Stromal cell of bone marrow (primary cell): ENCODE results near the gene PAM16.
A peak's percentile ranks its signal among the peaks of the same experiment; 100 is the strongest.

ENCODE experiments used
- DNase-seq: peaks from one replicate; pipeline ENCODE4 v3.0.0-alpha.2; 2012; ENCODE audit warnings: low read depth

Gene PAM16

DNA sequence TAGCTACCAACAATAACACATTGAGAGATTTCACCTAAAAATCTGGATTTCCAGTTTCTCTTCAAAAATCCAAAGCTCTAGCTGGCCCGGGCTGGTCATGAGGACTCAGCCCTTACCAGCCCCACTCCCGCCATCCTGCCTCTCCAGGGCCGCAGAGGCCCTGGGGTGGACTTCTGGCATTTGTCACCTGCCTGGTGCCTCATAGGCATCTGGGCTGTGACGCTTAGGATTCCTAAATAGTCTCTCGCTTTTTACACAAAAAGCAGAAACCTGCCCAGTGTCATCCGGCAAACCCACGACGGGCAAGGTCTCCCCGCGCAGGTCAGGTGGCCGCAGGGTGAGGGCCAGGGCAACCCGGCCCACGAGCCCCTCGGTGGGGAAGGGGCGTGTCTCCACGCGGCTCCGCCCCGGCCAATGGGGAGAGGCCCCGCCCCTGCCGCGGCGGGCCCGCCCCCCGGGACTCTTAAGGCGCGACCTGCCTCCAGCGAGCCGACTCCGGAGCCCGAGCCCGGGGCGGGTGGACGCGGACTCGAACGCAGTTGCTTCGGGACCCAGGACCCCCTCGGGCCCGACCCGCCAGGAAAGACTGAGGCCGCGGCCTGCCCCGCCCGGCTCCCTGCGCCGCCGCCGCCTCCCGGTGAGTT is 20.4 kb upstream of the PAM16 start, which contains the start of gene VASN:
Gene VASN, plus strand, starts transcription at position 492 of the 644 bp plus-strand sequence. CDS start 9,030 bp downstream, outside the sequence.
- DNase-seq: no peak

DNA sequence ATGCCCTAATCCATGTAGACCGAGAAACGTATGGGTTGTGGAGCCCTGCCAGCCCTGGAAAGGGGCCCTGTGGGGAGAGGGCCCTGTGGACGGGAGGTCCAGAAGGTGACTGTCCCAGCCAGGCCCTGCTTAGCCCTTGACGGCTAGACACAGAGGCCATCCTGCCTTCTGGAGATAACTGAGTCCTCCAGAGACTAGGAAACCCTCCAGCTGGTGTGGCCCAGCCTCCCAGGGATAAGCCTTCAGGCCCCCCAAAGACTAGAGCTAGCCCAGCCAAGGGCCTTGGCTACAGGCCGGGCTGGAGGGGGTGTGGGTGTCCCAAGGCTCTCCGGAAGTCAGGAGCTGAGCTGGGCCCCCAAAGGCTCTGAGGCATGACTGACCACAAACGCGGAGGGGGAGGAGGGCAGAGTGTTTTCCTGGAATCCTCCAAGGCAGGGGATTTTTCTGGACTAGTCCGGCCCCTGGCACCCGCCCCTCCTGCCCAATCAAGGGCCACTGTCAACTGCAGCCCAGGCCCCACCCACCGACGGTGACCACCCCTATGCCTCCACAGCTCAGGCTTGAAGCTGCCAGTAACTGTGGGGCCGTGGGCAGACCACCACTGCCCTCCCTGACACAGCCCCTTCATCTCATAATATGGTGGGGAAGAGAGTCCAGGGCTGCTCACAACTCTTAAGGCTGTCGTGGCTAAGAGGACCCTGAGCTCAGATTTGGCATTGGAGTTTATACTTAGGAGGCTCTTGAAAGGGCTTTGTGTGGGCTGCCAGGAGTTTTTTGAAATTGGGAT is 19.6 kb upstream of the PAM16 start:
- peak; percentile 79 for DNase-seq

DNA sequence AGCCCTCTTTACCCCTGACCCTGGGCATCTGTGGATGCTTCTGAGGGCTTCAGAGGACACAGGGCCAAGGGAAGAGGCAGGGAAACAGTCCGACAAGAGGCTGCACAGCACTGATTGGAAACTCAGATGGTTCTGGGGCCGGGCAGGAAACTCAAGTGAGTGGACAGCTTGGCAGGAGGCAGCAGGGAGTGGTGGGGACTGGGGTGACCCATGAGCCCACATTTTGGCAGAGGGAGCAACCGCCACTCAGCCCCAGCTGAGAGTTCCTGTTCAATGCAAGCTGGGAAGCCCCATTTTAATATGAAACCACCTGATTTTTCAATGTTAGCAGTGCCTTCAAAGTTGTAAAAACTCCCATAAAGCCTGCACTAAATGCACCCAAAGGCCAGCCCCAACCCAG is 19.0 kb upstream of the PAM16 start:
- no peak for DNase-seq

DNA sequence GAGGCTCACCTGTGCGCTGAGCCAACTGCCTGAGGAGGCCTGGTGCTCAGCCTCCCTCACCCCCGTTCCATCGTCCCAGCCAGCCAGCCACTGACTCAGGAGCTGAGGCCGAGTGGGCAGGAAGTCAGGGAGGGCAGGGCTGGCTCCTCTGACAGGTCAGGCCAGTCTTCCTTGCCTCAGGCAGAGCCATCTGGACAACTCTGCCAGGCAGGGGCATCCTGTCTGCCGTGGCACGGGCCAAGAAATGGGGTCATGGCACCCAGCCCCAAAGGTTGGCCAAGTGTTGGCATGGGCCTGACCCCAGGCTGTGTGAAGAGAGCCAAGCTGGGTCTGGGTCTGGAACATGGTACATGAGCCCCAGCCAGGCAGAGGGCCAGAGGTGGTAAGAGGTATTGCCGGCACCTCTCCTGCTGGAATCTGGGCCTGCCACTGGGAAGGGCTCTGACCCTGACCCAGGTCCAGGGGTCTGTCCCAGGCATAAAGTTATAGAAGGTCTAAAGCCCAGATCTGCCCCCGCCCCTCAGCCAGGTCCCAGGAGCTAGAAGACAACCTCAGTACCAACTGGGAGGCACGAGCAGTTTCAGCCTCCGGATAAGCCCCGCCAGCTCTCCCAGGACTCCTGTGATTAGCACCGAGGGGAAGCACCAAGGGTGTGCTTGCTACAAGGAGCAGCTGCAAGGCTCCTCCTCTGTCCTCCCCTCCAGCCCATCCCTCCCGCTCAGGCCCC is 18.0 kb upstream of the PAM16 start:
- no peak for DNase-seq

DNA sequence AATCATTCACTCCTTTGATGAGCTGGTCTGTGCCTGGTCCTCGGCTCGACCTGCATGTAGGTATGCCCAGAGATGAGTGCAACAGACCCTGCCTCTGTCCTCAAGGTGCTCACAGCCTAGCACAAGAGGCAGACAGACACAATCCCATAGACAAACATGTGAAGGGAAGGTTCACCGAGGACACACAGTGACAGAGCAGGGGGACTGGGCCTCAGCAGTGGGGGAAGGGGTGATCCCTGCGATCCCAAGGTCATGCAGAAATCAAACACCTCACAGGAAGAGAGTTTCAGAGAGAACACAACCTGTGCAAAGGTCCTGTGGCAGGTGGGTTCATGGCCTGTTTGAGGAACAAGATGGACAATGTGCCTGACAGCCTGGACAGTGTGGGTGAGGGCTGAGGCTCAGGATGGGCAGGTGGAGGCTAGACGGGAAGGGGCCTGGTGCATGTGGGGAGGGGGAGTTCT is 16.3 kb upstream of the PAM16 start:
- DNase-seq: no peak

DNA sequence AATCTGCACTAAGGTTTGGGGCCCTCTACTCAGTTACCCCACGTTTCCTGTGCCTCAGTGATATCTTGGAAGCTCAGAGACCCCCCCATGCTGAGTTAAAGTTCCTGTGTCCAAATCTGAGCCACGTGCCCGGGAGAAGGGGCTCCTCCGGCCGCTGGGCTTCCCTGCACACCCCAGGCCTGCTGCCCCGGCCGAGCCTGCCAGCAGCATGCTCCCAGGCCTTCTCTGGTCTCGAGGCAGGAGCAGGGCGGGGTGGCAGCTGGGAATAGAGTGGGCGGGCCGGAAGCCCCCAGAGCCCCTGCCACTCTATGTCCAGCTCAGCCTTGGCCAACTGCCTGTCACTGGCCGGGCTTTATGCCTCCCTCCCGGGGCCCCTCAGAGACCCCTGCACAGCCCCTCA is 14.9 kb upstream of the PAM16 start:
- no peak for DNase-seq

DNA sequence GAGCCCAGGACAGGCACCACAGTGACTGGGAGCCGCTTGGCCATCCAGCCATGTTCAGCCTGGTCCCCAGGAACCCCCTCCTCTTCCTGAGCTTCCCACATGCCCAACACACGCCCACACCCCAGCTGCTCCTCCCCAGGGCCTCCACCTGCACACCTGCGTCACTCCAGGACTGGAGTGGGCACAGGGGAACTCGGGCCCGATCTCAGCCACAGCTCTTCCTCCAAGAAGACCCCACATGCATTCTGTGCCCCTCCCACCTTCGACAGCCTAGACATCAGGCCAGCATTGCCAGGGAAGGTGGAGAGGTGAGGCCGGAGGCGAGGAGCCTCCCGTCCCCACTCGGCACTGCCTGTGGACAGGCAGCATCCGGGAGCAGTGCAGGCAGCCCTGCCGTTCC is 14.5 kb upstream of the PAM16 start:
- DNase-seq: no peak

DNA sequence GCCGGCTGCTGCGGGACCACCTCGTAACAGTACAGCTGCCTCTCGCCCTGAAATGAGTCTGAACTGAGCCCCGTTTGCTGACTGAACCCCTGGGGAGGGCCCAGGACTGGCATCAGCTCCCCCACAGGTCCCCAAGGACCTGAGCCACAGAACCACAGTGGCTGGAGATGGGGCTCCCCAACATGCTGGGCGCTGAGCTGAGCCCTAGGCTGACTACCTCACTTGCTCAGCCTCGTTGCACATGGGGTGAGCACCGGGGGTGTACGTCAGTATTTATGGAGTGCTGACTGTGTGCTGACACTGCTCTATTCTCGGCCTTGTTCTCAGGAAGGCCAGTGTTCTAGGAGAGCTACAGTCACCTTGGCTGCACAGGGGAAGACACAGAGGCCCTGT is 13.9 kb upstream of the PAM16 start:
- DNase-seq: no peak

DNA sequence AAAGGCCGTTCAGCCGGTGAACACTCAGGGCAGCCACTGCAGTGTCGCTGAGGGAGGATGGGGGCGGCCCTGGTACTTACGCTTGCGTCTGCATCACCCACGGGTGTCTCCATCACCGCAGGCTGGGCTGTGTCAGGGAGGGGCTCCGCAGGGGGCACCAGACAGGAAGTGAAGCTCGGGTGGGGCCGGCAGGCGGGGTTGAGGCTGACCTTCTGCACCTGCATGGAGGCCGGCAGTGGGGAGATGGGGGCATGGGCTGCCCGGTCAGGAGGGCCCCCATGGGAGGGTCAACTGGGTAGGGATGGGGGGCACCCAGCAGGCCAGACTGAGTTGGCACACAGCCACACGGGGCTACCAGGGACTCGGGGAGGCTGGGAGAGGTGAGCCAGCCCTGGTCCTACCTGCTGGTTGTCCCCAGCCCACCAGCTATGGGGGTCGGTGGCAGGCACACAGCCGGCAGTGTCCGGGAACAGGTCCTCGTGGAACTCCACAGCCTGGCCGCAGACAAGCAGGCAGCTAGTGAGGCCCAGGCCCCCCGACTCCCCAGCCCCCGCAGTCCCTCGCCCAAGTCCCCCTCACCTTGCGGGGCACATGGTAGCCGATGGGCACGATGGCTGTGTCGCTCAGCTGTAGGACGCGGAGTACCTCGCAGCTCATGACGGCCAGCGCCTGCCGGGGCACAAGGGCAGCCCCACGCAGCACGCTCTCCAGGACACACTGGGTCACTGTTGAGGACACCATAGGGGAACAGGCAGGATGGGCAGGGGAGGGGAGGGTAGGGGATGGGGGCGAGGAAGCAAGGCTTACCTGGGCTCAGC is 13.3 kb upstream of the PAM16 start:
- no peak for DNase-seq

DNA sequence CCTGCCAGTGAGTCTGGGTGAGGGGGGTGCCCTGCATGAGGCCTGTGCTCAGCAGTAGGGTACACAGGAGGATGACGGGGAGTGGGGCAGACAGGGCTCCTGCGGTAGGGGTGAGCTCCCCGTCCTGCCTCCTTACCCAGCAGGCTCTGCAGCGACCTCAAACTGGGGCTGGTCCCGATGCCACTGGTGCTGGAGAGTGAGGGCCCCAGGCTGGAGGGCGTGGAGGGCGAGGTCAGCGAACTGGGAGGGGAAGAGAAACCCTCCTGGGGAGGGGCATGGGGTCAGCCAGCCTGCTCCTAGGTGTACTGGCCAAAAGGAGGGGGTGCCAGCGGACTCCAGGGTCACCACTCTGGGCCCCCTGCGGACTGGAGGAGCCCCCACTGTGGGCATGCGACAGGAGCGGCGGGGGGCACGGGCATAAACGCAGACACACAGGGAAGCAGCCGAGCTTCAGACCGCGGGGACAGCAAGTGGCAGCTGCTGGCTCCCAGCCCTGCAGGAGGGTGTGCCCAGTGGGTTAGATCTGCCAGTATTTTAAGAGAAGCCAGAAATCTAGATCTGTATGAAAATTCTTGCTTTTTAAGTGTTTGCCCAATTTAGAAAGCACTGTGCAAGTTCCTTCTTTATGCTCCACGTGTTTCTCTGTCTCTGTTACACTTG is 11.5 kb upstream of the PAM16 start:
- no peak for DNase-seq

DNA sequence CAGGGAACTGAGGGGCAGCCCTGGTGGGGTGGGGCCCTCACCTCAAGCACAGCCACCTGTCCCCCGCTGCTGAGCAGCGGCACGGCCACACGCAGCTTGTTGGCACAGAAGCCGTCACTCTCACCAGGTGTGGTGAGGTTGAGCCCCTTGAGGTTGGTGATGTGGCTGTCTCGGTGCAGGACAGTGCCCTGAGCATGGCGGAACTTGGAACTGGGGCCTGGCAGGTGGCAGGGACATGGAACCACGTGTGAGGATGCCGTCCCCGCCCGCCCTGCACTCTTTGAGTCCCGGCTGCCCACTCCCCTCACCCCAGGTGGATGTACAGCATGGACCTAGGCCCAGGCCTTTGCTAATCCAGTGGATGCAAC is 10.8 kb upstream of the PAM16 start:
- DNase-seq: no peak

DNA sequence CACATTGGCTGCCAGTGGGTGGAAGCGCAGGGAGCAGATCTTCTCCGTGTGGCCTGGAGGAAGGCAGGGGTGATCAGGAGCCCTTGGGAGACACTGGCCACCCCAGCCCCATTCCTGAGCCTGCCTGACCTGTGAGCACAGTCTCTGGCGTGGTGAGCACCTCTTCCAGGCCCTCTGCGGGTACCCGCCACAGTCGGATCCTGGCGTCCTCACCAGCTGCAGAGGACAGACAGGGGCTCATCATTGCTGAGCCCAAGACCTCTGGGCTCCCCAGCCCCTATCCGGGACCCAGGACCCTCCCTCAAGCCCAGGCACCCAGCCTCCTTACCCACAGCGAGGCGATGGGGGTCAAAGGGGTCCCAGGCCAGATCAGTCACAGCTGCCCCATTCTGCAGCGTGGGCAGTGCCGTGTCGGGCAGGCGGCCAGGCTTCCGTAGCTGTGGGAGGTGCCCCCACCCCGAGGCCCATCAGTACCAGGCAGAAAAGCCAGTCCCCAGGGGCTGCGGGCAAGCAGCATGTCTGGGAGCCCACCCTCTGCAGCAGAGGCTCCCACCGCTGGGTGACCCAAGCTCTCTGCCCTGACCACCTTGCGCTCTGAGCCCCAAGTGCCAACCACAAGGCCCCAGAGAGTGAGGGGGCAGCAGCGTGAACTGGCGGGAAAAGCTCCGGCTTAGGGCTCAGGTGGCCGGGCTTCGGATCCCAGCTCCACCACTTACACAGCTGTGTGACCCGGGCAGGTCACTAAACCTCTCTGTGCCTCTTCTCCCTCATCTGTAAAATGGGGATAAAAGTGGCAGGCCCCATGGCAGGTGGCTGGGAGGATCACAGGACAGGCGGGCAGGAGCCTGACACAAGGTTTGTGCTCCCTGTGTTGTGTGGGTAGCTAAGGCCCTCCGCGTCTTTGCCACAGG is 10.2 kb upstream of the PAM16 start:
- DNase-seq: no peak

DNA sequence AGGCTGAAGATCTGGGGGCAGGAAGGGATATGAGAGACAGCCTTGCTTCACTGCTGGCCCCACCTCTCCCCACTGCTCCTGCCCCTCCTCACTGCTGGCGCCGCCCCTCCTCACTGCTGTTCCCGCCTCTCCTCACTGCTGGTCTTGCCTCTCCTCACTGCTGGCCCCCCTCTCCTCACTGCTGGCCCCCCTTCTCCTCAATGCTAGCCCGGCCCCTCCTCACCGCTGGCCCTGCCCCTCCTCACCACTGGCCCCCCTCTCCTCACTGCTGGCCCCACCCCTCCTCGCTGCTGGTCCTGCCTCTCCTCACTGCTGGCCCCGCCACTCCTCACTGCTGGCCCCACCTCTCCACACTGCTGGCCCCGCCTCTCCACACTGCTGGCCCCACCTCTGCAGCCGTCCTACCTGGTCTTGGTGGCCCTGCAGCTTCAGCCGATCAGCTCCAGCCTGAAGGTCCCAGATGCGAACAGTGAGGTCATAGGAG is 9.5 kb upstream of the PAM16 start:
- no peak for DNase-seq

DNA sequence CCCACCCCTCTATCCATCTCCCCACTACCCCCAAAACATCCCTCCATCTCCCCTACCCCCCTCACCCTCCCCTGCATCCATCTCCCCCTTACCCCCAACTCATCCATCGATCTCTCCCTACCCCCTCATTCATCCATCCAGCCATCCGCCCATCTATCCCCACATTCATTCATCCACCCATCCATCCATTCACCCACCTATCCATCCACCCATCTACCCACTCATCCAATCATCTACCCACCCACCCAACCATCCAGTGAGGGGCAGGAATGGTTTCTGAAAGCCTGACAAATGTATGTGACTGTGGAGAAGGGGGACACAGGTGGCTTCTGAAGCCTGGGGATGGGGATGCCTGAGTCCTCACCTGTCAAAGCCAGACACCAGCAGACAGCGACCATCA is 8.8 kb upstream of the PAM16 start:
- DNase-seq: no peak

DNA sequence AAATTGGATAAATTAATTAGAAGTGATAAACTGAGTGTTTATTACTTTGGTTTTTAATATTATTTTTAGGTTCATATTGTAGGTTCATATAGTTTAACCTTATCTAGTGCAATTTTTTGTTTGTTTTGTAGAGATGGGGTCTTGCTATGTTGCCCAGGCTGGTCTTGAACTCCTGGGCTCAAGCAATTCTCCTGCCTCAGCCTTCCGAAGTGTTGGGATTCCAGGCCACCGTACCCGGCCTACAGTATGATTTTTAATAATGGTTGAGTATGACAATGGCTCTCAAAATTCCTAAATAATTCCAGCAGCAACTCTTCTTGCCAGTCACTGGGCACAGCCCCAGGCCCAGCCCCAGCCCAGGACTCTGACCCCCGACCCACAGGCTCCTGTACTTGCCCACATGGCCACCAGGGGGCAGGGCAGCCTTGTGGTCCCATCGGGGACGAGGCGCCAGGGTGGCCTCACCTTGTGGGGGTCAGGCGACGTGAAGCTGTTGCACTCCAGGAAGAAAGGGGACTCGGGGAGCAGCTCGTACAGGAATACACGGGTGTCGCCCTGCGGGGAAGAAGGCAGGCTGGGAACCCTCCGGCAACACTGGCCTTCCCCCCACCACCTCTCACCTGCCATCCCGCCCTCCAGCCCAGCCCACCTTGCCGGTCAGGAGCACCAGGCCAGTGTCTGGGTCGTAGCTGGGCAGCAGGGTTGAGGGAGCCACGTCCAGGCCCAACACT is 7.9 kb upstream of the PAM16 start:
- DNase-seq: no peak

DNA sequence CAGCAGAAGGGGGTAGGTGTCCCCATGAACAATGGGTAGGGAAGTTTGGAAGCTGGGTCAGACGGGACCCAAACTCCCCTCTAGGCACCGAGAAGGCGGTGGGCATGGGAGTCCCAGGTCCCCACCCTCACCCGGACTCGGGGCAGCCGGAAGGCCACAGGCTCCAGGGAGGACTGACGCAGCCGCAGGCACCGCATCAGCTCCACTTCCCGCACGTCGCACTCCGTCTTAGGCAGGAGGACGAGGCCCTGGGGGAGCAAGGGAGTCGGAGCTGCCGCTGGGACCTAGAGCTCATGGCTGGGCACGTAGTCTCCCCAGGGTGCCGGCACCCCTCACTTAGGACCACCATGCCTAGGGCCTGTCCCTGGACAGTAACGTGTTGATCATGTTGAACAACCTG is 7.1 kb upstream of the PAM16 start:
- no peak for DNase-seq

DNA sequence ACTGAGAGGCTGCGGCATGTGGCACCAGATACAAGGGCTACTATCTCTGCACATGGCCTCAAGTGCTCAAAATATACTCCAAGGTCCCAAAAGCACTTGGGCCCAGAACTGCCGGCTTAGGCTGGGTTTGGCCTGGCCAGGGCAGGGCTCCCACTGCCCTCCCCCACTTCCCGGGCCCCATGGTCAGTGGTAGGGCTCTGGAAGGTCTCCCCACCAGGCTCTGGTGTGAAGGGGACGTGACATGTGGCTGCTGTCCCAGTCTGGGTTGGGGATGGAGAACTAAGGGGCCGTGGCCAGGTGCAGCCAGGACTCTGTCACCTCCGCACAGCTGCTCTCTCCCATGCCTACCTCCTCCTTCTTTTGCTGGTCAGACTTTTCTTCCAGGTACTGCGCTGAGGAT is 5.7 kb upstream of the PAM16 start:
- DNase-seq: no peak

DNA sequence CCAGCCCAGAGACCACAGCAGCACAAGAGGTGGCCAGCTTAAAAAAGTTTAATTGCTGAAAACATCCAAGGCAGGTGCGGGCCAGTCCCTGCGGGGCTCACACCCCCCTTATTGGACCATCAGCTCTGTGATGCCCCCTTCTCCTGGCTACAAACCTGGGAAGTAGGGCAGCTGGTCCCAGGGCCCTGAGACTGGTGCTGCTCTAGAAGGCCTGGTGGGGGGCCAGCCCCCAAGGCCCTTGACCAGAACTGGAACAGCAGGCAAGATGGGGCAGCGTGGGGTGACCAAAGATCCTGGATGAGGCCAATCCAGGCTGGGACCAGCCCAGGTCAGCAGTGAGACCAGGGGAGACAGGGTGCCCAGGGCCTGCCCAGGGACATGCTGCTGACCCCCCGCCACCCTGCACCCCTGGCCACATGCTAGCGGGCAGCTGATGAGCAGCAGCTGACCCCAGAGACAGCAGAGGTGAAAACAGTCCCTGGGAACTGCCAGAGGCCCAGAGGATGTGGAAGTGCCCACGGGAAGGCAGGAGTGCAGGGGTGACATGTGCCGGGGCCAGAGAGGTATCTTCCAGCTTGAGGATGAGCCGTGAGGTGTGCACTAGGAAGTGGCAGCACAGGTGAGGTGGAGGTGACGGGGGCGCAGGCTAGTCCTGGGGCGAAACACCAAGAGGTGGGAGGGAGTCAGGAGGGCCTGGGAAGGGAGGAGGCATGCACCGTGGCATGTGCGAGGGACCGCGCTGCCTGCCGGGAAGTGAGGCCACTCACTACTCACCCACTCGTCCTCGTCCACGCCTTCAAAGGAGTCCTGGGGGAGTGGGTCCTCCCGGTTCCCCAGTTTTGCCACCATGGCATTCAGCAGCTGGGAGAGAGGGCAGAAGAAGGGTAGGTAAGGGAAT is 3.6 kb upstream of the PAM16 start:
- no peak for DNase-seq

DNA sequence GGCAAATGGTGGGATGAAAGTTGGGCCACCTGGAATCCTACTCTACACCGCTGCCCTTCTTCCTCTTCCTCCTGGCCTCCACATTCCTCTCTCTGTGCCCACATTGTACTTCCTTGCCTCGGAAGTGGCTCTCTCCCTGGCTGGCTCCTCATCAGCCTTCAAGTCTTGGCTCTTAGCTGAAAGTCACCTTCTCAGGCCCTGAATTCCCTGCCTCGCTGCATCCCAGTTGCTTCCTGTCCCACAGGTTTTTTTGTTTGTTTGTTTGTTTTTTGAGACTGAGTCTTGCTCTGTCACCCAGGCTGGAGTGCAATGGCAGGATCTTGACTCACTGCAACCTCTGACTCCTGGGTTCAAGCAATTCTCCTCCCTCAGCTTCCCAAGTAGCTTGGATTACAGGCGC is 2.6 kb upstream of the PAM16 start:
- no peak for DNase-seq
